GM23338 (cell line): ENCODE data around the gene ADGRE3. TPM values are rescaled to one million over a fixed set of nuclear protein-coding genes. Genes with fewer than 3 reads are reported as not detected.

Experiments
- ATAC-seq: fragments of 200-7000 bp; cut with Tn5 transposase; 3 replicates; pipeline ENCODE4 v1.9.1; 2020
- DNase-seq: peaks from one replicate; pipeline ENCODE4 v3.0.0-alpha.2; 2015; ENCODE audit warnings: low spot score
- H2AFZ ChIP-seq: fragments of 200-600 bp; sonication (generic); 2 replicates; pipeline ENCODE4 v1.8.0; 2016; ENCODE audit warnings: antibody characterized with exemption, mild to moderate bottlenecking, moderate library complexity
- H3F3A ChIP-seq: fragments of 200-600 bp; sonication (generic); replicated peaks from 2 replicates; pipeline ENCODE4 v1.8.0; 2017; ENCODE audit warnings: antibody characterized with exemption, mixed run types, low read depth
- H3K27ac ChIP-seq: fragments of 200-600 bp; sonication (generic); 2 replicates; pipeline ENCODE4 v1.6.1; 2016; ENCODE audit warnings: low read depth
- H3K27me3 ChIP-seq: fragments of 200-600 bp; sonication (generic); 2 replicates; pipeline ENCODE4 v1.8.0; 2016; ENCODE audit warnings: mild to moderate bottlenecking, mixed run types, moderate library complexity; ENCODE audit not compliant: insufficient read depth
- H3K36me3 ChIP-seq: fragments of 200-600 bp; sonication (generic); 2 replicates; pipeline ENCODE4 v1.8.0; 2016; ENCODE audit warnings: mild to moderate bottlenecking; ENCODE audit not compliant: insufficient read depth
- H3K4me1 ChIP-seq: fragments of 200-600 bp; sonication (generic); 2 replicates; pipeline ENCODE4 v1.8.0; 2016; ENCODE audit warnings: mild to moderate bottlenecking, moderate library complexity; ENCODE audit not compliant: insufficient read depth
- H3K4me2 ChIP-seq: fragments of 200-600 bp; sonication (generic); 2 replicates; pipeline ENCODE4 v1.7.1; 2017; ENCODE audit warnings: mixed run types
- H3K4me3 ChIP-seq: fragments of 200-600 bp; sonication (generic); 2 replicates; pipeline ENCODE4 v1.6.1; 2016; ENCODE audit warnings: mixed run types
- H3K79me2 ChIP-seq: fragments of 200-600 bp; sonication (generic); replicated peaks from 2 replicates; pipeline ENCODE4 v1.8.0; 2017; ENCODE audit warnings: mild to moderate bottlenecking; ENCODE audit not compliant: insufficient read depth
- H3K9me2 ChIP-seq: fragments of 200-600 bp; sonication (generic); 2 replicates; pipeline ENCODE4 v1.8.0; 2017; ENCODE audit not compliant: insufficient read depth
- H4K20me1 ChIP-seq: fragments of 200-600 bp; sonication (generic); replicated peaks from 2 replicates; pipeline ENCODE4 v1.8.0; 2017; ENCODE audit warnings: mild to moderate bottlenecking; ENCODE audit not compliant: insufficient read depth
- H3K27ac Mint-ChIP-seq: 2 replicates; pipeline ENCODE4 v1.8.0; 2020; ENCODE audit warnings: inconsistent platforms, mild to moderate bottlenecking, moderate library complexity, mixed read lengths
- H3K27me3 Mint-ChIP-seq: 3 replicates; pipeline ENCODE4 v1.8.0; 2022; ENCODE audit warnings: low read depth, mild to moderate bottlenecking, moderate library complexity, mixed read lengths, inconsistent platforms; ENCODE audit not compliant: insufficient read depth, poor library complexity
- H3K36me3 Mint-ChIP-seq: 3 replicates; pipeline ENCODE4 v1.8.0; 2021; ENCODE audit warnings: low read depth, mild to moderate bottlenecking, inconsistent platforms, moderate library complexity, mixed read lengths
- H3K4me1 Mint-ChIP-seq: 3 replicates; pipeline ENCODE4 v1.8.0; 2020; ENCODE audit warnings: mild to moderate bottlenecking, inconsistent platforms, mixed read lengths
- H3K4me3 Mint-ChIP-seq: 3 replicates; pipeline ENCODE4 v1.8.0; 2021; ENCODE audit warnings: moderate library complexity, mild to moderate bottlenecking, inconsistent platforms, mixed read lengths
- H3K9me3 Mint-ChIP-seq: 3 replicates; pipeline ENCODE4 v1.8.0; 2020; ENCODE audit warnings: moderate library complexity, mild to moderate bottlenecking, inconsistent platforms, mixed read lengths
- CREB1 ChIP-seq: fragments of 250-450 bp; sonication (Bioruptor Pico); IDR thresholded peaks from 2 replicates; pipeline ENCODE4 v1.5.0; 2020; ENCODE audit warnings: low read depth, mild to moderate bottlenecking, moderate library complexity
- EZH2 ChIP-seq: fragments of 200-600 bp; sonication (generic); IDR thresholded peaks from one replicate; pipeline ENCODE4 v1.8.0; 2017; ENCODE audit warnings: antibody characterized with exemption, mild to moderate bottlenecking, low read depth; ENCODE audit not compliant: unreplicated experiment
- EZH2phosphoT487 ChIP-seq: fragments of 200-600 bp; sonication (generic); IDR thresholded peaks from one replicate; pipeline ENCODE4 v1.8.1; 2018; ENCODE audit warnings: antibody characterized with exemption; ENCODE audit not compliant: unreplicated experiment
- JUNB ChIP-seq: IDR thresholded peaks from one replicate; pipeline ENCODE4 v1.6.1; 2016; ENCODE audit warnings: antibody characterized with exemption; ENCODE audit not compliant: unreplicated experiment
- NANOG ChIP-seq: IDR thresholded peaks from 2 replicates; pipeline ENCODE4 v1.6.1; 2016; ENCODE audit warnings: antibody characterized with exemption, borderline replicate concordance
- POLR2AphosphoS5 ChIP-seq: IDR thresholded peaks from 2 replicates; pipeline ENCODE4 v1.6.1; 2016; ENCODE audit warnings: antibody characterized with exemption, low read depth
- STAT1 ChIP-seq: IDR thresholded peaks from one replicate; pipeline ENCODE4 v1.6.1; 2016; ENCODE audit warnings: antibody characterized with exemption; ENCODE audit not compliant: unreplicated experiment
- ZNF114 ChIP-seq: fragments of 250-450 bp; sonication (Bioruptor Pico); IDR thresholded peaks from 2 replicates; pipeline ENCODE4 v1.5.0; 2020; ENCODE audit warnings: mild to moderate bottlenecking, moderate library complexity
- ZNF331 ChIP-seq: fragments of 250-450 bp; sonication (Bioruptor Pico); IDR thresholded peaks from 2 replicates; pipeline ENCODE4 v1.5.0; 2020; ENCODE audit warnings: low read depth, mild to moderate bottlenecking, moderate library complexity
- polyA plus RNA-seq: library from polyadenylated mRNA; unstranded; fragments of >200 nt; fragmentation: Nextera tagmentation; extraction: Ambion mirVana; gene quantifications from 2 replicates; pipeline ENCODE4 v1.2.1, GENCODE V29; 2016
- total RNA-seq: library from RNA; depleted of rRNA; stranded (reverse); fragments of >200 nt; shearing (Covaris generic); gene quantifications from 2 replicates; pipeline ENCODE4 v1.2.3, GENCODE V29; 2014
- TF ChIP-seq, protein P1 (sequence below): IDR thresholded peaks from one replicate; pipeline ENCODE4 v1.6.1; 2018; ENCODE audit warnings: antibody characterized with exemption; ENCODE audit not compliant: unreplicated experiment
- TF ChIP-seq, protein P2 (sequence below): IDR thresholded peaks from 2 replicates; pipeline ENCODE4 v1.6.1; 2016; ENCODE audit warnings: antibody characterized with exemption
- TF ChIP-seq, protein P3 (sequence below), 2 experiments: fragments of 200-600 bp in 1 of 2; sonication (generic) in 1 of 2; conservative IDR thresholded peaks; 2 replicates each; pipeline versions ENCODE4 v1.5.1 to v1.6.1; 2016 to 2017; ENCODE audit warnings: antibody characterized with exemption in 2 of 2, low read depth in 2 of 2, mild to moderate bottlenecking in 2 of 2, moderate library complexity in 1 of 2

ADGRE3 gene
- total and polyA plus RNA-seq, 2 experiments from 2014 or later, result not detected

DNA sequence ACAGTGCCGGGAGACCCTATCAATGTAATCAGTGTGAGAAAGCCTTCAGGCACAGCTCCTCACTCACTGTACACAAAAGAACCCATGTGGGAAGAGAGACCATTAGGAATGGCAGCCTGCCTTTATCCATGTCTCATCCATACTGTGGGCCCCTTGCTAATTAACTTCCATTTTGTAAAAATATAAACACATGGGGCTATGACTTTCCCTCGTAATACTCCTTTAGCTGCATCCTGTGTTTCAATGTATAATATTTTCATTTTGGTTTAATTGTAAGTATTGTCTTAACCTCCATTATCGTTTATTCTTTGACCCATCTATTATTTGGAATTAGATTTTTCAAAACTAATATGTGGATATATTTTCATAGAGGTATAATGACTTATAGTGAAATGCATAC, 44.5 kb upstream of the ADGRE3 start:
- no peaks in the 10 kb centered on the region for H3K4me1 Mint-ChIP-seq

DNA sequence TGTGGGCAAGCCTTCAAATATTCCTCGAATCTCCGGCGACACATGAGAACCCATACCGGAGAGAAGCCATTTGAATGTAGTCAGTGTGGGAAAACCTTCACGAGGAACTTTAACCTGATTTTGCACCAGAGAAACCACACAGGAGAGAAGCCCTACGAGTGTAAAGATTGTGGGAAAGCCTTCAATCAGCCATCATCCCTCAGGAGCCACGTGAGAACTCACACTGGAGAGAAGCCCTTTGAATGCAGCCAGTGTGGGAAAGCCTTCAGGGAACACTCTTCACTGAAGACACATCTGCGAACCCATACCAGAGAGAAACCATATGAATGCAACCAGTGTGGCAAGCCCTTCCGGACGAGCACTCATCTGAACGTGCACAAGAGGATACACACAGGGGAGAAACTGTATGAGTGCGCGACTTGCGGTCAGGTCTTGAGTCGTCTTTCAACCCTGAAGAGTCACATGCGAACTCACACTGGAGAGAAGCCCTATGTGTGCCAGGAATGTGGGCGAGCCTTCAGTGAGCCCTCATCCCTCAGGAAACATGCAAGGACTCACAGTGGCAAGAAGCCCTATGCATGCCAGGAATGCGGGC, 44.0 kb upstream of the ADGRE3 start:
- Histone ChIP-seq H3K4me2 (no peak overlapping the region), H4K20me1 (no peaks in the 10 kb centered on the region), H3K4me1 (no peaks in the 10 kb centered on the region), H3K27me3 (no peaks in the 10 kb centered on the region), H3K36me3 (peaks cover 46% of the 10 kb centered on the region), H3K27ac (no peak overlapping the region), H3K4me3 (no peak overlapping the region), H2AFZ (no peak overlapping the region), H3K9me2 (no peaks in the 10 kb centered on the region; the same call in 1 of the 2 replicates), H3F3A (no peaks in the 10 kb centered on the region), H3K79me2 (no peaks in the 10 kb centered on the region)
- Mint-ChIP-seq H3K4me3 (no peak overlapping the region), H3K27me3 (peaks cover 6% of the 10 kb centered on the region), H3K4me1 (no peaks in the 10 kb centered on the region), H3K27ac (no peak overlapping the region), H3K36me3 (peaks cover 86% of the 10 kb centered on the region), H3K9me3 (peaks cover 97% of the 10 kb centered on the region)
- DNase-seq (no peak), ATAC-seq (no peak)
- TF ChIP-seq POLR2AphosphoS5, result no peak
- TF ChIP-seq JUNB, result no peak
- TF ChIP-seq ZNF114 (CRISPR knock-in tag), result no peak
- TF ChIP-seq CREB1 (CRISPR knock-in tag), result no peak
- TF ChIP-seq EZH2, result no peak
- no peak for TF ChIP-seq STAT1

More for the DNA sequence above, 44.5 kb upstream of the ADGRE3 start:
- H3K27me3 Mint-ChIP-seq, result peaks cover 6% of the 10 kb centered on the region
- DNase-seq, result no peak
- Histone ChIP-seq H3K4me3 (no peak overlapping the region), H3K36me3 (peaks cover 46% of the 10 kb centered on the region), H3K27me3 (no peaks in the 10 kb centered on the region), H3K27ac (no peak overlapping the region), H3F3A (no peaks in the 10 kb centered on the region), H3K4me2 (no peak overlapping the region), H3K4me1 (no peaks in the 10 kb centered on the region), H3K9me2 (no peaks in the 10 kb centered on the region; the same call in 1 of the 2 replicates), H4K20me1 (no peaks in the 10 kb centered on the region), H3K79me2 (no peaks in the 10 kb centered on the region), H2AFZ (no peak overlapping the region)
- H3K4me3 Mint-ChIP-seq, result no peak overlapping the region
- H3K9me3 Mint-ChIP-seq, result peaks cover 97% of the 10 kb centered on the region
- no peak overlapping the region for H3K27ac Mint-ChIP-seq
- no peak for ATAC-seq
- peaks cover 83% of the 10 kb centered on the region for H3K36me3 Mint-ChIP-seq
- TF ChIP-seq EZH2, result no peak
- TF ChIP-seq JUNB, result no peak
- TF ChIP-seq EZH2phosphoT487, result no peak
- TF ChIP-seq CREB1 (CRISPR knock-in tag), result no peak

DNA sequence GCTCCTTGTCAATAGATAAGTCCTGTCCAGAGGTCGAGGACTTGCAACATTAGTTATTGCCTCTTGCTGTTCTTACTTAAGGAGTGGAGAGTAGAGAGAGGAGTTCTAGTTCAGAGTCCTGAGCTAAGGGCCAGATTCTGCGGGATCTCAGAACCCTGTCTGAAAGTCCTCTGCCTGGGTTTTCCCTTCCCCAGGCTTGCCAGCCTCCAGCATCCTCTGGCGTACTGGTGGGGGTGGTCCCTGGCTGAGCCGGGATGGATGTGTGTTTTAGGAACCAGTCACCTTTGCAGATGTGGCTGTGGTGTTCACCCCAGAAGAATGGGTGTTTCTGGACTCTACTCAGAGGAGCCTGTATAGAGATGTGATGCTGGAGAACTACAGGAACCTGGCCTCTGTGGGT, 41.2 kb upstream of the ADGRE3 start:
- H3K4me3 ChIP-seq, result no peak overlapping the region
- peaks cover 8% of the 10 kb centered on the region for H3K27me3 Mint-ChIP-seq
- H3K27me3 ChIP-seq, result no peaks in the 10 kb centered on the region
- H3K9me2 ChIP-seq, result no peaks in the 10 kb centered on the region
- no peak for ATAC-seq
- peaks cover 95% of the 10 kb centered on the region for H3K9me3 Mint-ChIP-seq
- peaks cover 94% of the 10 kb centered on the region for H3K36me3 Mint-ChIP-seq
- no peaks in the 10 kb centered on the region for H3K4me1 ChIP-seq
- H3K4me3 Mint-ChIP-seq, result no peak overlapping the region
- no peak for DNase-seq
- H3K36me3 ChIP-seq, result peaks cover 46% of the 10 kb centered on the region
- H4K20me1 ChIP-seq, result no peaks in the 10 kb centered on the region
- H3K79me2 ChIP-seq, result no peaks in the 10 kb centered on the region
- H3F3A ChIP-seq, result no peaks in the 10 kb centered on the region
- no peaks in the 10 kb centered on the region for H3K4me1 Mint-ChIP-seq
- H3K4me2 ChIP-seq, result no peak overlapping the region
- no peak overlapping the region for H3K27ac ChIP-seq
- H3K27ac Mint-ChIP-seq, result no peak overlapping the region
- no peak overlapping the region for H2AFZ ChIP-seq
- TF ChIP-seq, protein P1, sequence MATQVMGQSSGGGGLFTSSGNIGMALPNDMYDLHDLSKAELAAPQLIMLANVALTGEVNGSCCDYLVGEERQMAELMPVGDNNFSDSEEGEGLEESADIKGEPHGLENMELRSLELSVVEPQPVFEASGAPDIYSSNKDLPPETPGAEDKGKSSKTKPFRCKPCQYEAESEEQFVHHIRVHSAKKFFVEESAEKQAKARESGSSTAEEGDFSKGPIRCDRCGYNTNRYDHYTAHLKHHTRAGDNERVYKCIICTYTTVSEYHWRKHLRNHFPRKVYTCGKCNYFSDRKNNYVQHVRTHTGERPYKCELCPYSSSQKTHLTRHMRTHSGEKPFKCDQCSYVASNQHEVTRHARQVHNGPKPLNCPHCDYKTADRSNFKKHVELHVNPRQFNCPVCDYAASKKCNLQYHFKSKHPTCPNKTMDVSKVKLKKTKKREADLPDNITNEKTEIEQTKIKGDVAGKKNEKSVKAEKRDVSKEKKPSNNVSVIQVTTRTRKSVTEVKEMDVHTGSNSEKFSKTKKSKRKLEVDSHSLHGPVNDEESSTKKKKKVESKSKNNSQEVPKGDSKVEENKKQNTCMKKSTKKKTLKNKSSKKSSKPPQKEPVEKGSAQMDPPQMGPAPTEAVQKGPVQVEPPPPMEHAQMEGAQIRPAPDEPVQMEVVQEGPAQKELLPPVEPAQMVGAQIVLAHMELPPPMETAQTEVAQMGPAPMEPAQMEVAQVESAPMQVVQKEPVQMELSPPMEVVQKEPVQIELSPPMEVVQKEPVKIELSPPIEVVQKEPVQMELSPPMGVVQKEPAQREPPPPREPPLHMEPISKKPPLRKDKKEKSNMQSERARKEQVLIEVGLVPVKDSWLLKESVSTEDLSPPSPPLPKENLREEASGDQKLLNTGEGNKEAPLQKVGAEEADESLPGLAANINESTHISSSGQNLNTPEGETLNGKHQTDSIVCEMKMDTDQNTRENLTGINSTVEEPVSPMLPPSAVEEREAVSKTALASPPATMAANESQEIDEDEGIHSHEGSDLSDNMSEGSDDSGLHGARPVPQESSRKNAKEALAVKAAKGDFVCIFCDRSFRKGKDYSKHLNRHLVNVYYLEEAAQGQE, result no peak
- TF ChIP-seq, protein P2, sequence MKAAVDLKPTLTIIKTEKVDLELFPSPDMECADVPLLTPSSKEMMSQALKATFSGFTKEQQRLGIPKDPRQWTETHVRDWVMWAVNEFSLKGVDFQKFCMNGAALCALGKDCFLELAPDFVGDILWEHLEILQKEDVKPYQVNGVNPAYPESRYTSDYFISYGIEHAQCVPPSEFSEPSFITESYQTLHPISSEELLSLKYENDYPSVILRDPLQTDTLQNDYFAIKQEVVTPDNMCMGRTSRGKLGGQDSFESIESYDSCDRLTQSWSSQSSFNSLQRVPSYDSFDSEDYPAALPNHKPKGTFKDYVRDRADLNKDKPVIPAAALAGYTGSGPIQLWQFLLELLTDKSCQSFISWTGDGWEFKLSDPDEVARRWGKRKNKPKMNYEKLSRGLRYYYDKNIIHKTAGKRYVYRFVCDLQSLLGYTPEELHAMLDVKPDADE, result no peak
- TF ChIP-seq ZNF114 (CRISPR knock-in tag) (no peak), CREB1 (CRISPR knock-in tag) (no peak), STAT1 (no peak), JUNB (no peak), NANOG (no peak), ZNF331 (no peak)
- TF ChIP-seq, protein P3, sequence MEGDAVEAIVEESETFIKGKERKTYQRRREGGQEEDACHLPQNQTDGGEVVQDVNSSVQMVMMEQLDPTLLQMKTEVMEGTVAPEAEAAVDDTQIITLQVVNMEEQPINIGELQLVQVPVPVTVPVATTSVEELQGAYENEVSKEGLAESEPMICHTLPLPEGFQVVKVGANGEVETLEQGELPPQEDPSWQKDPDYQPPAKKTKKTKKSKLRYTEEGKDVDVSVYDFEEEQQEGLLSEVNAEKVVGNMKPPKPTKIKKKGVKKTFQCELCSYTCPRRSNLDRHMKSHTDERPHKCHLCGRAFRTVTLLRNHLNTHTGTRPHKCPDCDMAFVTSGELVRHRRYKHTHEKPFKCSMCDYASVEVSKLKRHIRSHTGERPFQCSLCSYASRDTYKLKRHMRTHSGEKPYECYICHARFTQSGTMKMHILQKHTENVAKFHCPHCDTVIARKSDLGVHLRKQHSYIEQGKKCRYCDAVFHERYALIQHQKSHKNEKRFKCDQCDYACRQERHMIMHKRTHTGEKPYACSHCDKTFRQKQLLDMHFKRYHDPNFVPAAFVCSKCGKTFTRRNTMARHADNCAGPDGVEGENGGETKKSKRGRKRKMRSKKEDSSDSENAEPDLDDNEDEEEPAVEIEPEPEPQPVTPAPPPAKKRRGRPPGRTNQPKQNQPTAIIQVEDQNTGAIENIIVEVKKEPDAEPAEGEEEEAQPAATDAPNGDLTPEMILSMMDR (conservative IDR thresholded peaks at IDR 0.05; ENCODE audit: low read depth in 2 of 2), result no peak
